Activated T-helper 2 cell treated with anti-CD3 and anti-CD28 coated beads, Interferon-gamma antibody, Interleukin-2, Interleukin-4, amounts not matched to agents 10 μg/mL and 5 μg/mL and 100 μg/mL, durations not matched to agents 14 hours and 24 hours and 36 hours (primary cell): ENCODE data around the gene MCRS1. TPM values are rescaled to one million over a fixed set of nuclear protein-coding genes. Genes with fewer than 3 reads are reported as not detected.
A peak's percentile ranks its signal among the peaks of the same experiment; 100 is the strongest.

Experiments
- DNase-seq: peaks from one replicate; pipeline ENCODE4 v3.0.0; 2021; ENCODE audit warnings: low spot score
- H3K27ac Mint-ChIP-seq: one replicate; pipeline ENCODE4 v1.8.0; 2021; ENCODE audit warnings: mixed read lengths
- H3K27me3 Mint-ChIP-seq: one replicate; pipeline ENCODE4 v1.8.0; 2021; ENCODE audit warnings: low read depth, mixed read lengths
- H3K36me3 Mint-ChIP-seq: one replicate; pipeline ENCODE4 v1.8.0; 2021; ENCODE audit warnings: low read depth, mixed read lengths
- H3K4me1 Mint-ChIP-seq: one replicate; pipeline ENCODE4 v1.8.0; 2021; ENCODE audit warnings: low read depth, mixed read lengths
- H3K4me3 Mint-ChIP-seq: one replicate; pipeline ENCODE4 v1.8.0; 2021; ENCODE audit warnings: low read depth, mild to moderate bottlenecking, moderate library complexity, mixed read lengths
- H3K9me3 Mint-ChIP-seq: one replicate; pipeline ENCODE4 v1.8.0; 2021; ENCODE audit warnings: mixed read lengths
- intact Hi-C: fragments of 100-400 bp; cut with micrococcal nuclease; formaldehyde crosslinking; loops from one replicate; pipeline ENCODE4 v1.15.1; 2023
- total RNA-seq: library from RNA; stranded (reverse); gene quantifications from 2 replicates; pipeline ENCODE4 v1.2.3, GENCODE V29; 2022

Gene MCRS1
- total RNA-seq, 1 donor from 2014 or later = 67.9 TPM

GRCh38 chr12:49549735-49550692 is 17.9 kb downstream of the MCRS1 start:
- DNase-seq = no peak
- no peaks in the 10 kb centered on the region for H3K9me3 Mint-ChIP-seq
- no peaks in the 10 kb centered on the region for H3K36me3 Mint-ChIP-seq
- H3K27ac Mint-ChIP-seq = no peak overlapping the region
- intact Hi-C loops = loop anchor here (10.0 kb wide), 1 partner anchor 465 kb away; no protein-coding TSS in a partner anchor
- peaks cover 22% of the 10 kb centered on the region for H3K27me3 Mint-ChIP-seq
- no peak overlapping the region for H3K4me3 Mint-ChIP-seq
- H3K4me1 Mint-ChIP-seq = peaks cover 4% of the 10 kb centered on the region

GRCh38 chr12:49548822-49549648 is 18.9 kb downstream of the MCRS1 start:
- H3K4me1 Mint-ChIP-seq = peaks cover 9% of the 10 kb centered on the region
- peak overlapping the region; percentile 67 for H3K4me3 Mint-ChIP-seq
- DNase-seq = no peak
- peaks cover 27% of the 10 kb centered on the region for H3K27me3 Mint-ChIP-seq
- intact Hi-C loops = loop anchor here (10.0 kb wide), 1 partner anchor 464 kb away; no protein-coding TSS in a partner anchor
- H3K27ac Mint-ChIP-seq = no peak overlapping the region
- H3K36me3 Mint-ChIP-seq = no peaks in the 10 kb centered on the region
- no peaks in the 10 kb centered on the region for H3K9me3 Mint-ChIP-seq

GRCh38 chr12:49548481-49548821 is 19.5 kb downstream of the MCRS1 start:
- intact Hi-C loops = loop anchor here (10.0 kb wide), 1 partner anchor 464 kb away; no protein-coding TSS in a partner anchor
- H3K27me3 Mint-ChIP-seq = peaks cover 27% of the 10 kb centered on the region
- H3K4me3 Mint-ChIP-seq = no peak overlapping the region
- no peak overlapping the region for H3K27ac Mint-ChIP-seq
- no peaks in the 10 kb centered on the region for H3K9me3 Mint-ChIP-seq
- no peaks in the 10 kb centered on the region for H3K36me3 Mint-ChIP-seq
- H3K4me1 Mint-ChIP-seq = peaks cover 9% of the 10 kb centered on the region
- no peak for DNase-seq

- Mint-ChIP-seq H3K4me3 (no peak overlapping the region), H3K27ac (peak overlapping the region; percentile 16)
Measured at GRCh38 chr12:49547090-49547690, 20.8 kb downstream of the MCRS1 start.

GRCh38 chr12:49546481-49546880 is 21.5 kb downstream of the MCRS1 start:
- Mint-ChIP-seq H3K27ac (no peak overlapping the region), H3K4me1 (peaks cover 9% of the 10 kb centered on the region), H3K36me3 (no peaks in the 10 kb centered on the region), H3K27me3 (peaks cover 26% of the 10 kb centered on the region), H3K4me3 (no peak overlapping the region), H3K9me3 (no peaks in the 10 kb centered on the region)
- DNase-seq = no peak
- intact Hi-C loops = loop anchor here (10.0 kb wide), 1 partner anchor 462 kb away; no protein-coding TSS in a partner anchor

More at GRCh38 chr12:49547090-49547690, 20.8 kb downstream of the MCRS1 start:
- Mint-ChIP-seq H3K27me3 (peaks cover 26% of the 10 kb centered on the region), H3K9me3 (no peaks in the 10 kb centered on the region), H3K36me3 (no peaks in the 10 kb centered on the region), H3K4me1 (peaks cover 9% of the 10 kb centered on the region)
- intact Hi-C loops = loop anchor here (10.0 kb wide), 1 partner anchor 462 kb away; no protein-coding TSS in a partner anchor
- no peak for DNase-seq

- DNase-seq = no peak
- H3K9me3 Mint-ChIP-seq = no peaks in the 10 kb centered on the region
- no peaks in the 10 kb centered on the region for H3K36me3 Mint-ChIP-seq
- no peak overlapping the region for H3K27ac Mint-ChIP-seq
- intact Hi-C loops = loop anchor here (10.0 kb wide), 1 partner anchor 461 kb away; no protein-coding TSS in a partner anchor
- H3K27me3 Mint-ChIP-seq = peaks cover 32% of the 10 kb centered on the region
- peaks cover 9% of the 10 kb centered on the region for H3K4me1 Mint-ChIP-seq
- no peak overlapping the region for H3K4me3 Mint-ChIP-seq
Measured at GRCh38 chr12:49545815-49546214, 22.1 kb downstream of the MCRS1 start.

GRCh38 chr12:49543914-49544815 is 23.8 kb downstream of the MCRS1 start:
- intact Hi-C loops = loop anchor here (10.0 kb wide), 1 partner anchor 459 kb away; no protein-coding TSS in a partner anchor
- H3K4me3 Mint-ChIP-seq = no peak overlapping the region

GRCh38 chr12:49543221-49543913 is 24.6 kb downstream of the MCRS1 start:
- H3K9me3 Mint-ChIP-seq = no peaks in the 10 kb centered on the region
- intact Hi-C loops = loop anchor here (10.0 kb wide), 1 partner anchor 459 kb away; no protein-coding TSS in a partner anchor
- peaks cover 39% of the 10 kb centered on the region for H3K27me3 Mint-ChIP-seq
- peaks cover 9% of the 10 kb centered on the region for H3K4me1 Mint-ChIP-seq
- DNase-seq = no peak
- H3K27ac Mint-ChIP-seq = no peak overlapping the region
- H3K4me3 Mint-ChIP-seq = no peak overlapping the region
- no peaks in the 10 kb centered on the region for H3K36me3 Mint-ChIP-seq

More at GRCh38 chr12:49543914-49544815, 23.8 kb downstream of the MCRS1 start:
- Mint-ChIP-seq H3K27me3 (peaks cover 41% of the 10 kb centered on the region), H3K9me3 (no peaks in the 10 kb centered on the region), H3K36me3 (no peaks in the 10 kb centered on the region), H3K27ac (no peak overlapping the region), H3K4me1 (peaks cover 11% of the 10 kb centered on the region)
- no peak for DNase-seq

- H3K4me1 Mint-ChIP-seq = peaks cover 7% of the 10 kb centered on the region
- intact Hi-C loops = loop anchor here (10.0 kb wide), 1 partner anchor 458 kb away; no protein-coding TSS in a partner anchor
- no peak overlapping the region for H3K4me3 Mint-ChIP-seq
- no peak for DNase-seq
- no peak overlapping the region for H3K27ac Mint-ChIP-seq
- no peaks in the 10 kb centered on the region for H3K9me3 Mint-ChIP-seq
- peaks cover 36% of the 10 kb centered on the region for H3K27me3 Mint-ChIP-seq
- no peaks in the 10 kb centered on the region for H3K36me3 Mint-ChIP-seq
Measured at GRCh38 chr12:49542592-49543160, 25.3 kb downstream of the MCRS1 start.

- Mint-ChIP-seq H3K27me3 (peaks cover 41% of the 10 kb centered on the region), H3K4me3 (no peak overlapping the region), H3K9me3 (no peaks in the 10 kb centered on the region), H3K36me3 (no peaks in the 10 kb centered on the region), H3K4me1 (peaks cover 7% of the 10 kb centered on the region), H3K27ac (no peak overlapping the region)
- intact Hi-C loops = loop anchor here (10.0 kb wide), 1 partner anchor 457 kb away; no protein-coding TSS in a partner anchor
- no peak for DNase-seq
Measured at GRCh38 chr12:49541911-49542505, 25.9 kb downstream of the MCRS1 start.
